Brain microvascular endothelial cell (primary cell): ENCODE data around the gene TTC19.

Experiments used
- DNase-seq: peaks from one replicate; pipeline ENCODE4 v3.0.0-alpha.2; 2020
- H3K27ac ChIP-seq: fragments of 250-450 bp; sonication (Bioruptor Pico); 2 replicates; pipeline ENCODE4 v1.5.1; 2020; ENCODE audit warnings: mild to moderate bottlenecking, moderate library complexity
- H3K27me3 ChIP-seq: fragments of 250-450 bp; sonication (Bioruptor Pico); replicated peaks from 2 replicates; pipeline ENCODE4 v1.5.1; 2020; ENCODE audit warnings: mild to moderate bottlenecking
- H3K36me3 ChIP-seq: fragments of 250-450 bp; sonication (Bioruptor Pico); replicated peaks from 2 replicates; pipeline ENCODE4 v1.5.1; 2020; ENCODE audit warnings: mild to moderate bottlenecking
- H3K4me3 ChIP-seq: 2 replicates; pipeline ENCODE4 v1.5.1; 2011; ENCODE audit warnings: low read depth, mild to moderate bottlenecking, control low read depth, low read length, moderate library complexity
- CTCF ChIP-seq: IDR thresholded peaks from 2 replicates; pipeline ENCODE4 v1.5.1; 2011; ENCODE audit warnings: low read depth, mild to moderate bottlenecking, moderate library complexity, low read length, control low read depth, inconsistent platforms; ENCODE audit errors: missing control alignments
- in situ Hi-C: cut with HindIII; loops from 2 replicates; pipeline ENCODE4 v1.10.0; 2017; ENCODE audit warnings: low sequenced_read_pairs, low pct_ligation_motif_present

The TTC19 gene

GRCh38 chr17:15970500-15970899 is 29.1 kb upstream of the TTC19 start:
- no peak for TF ChIP-seq CTCF
- Histone ChIP-seq H3K27ac (no peak overlapping the region), H3K4me3 (no peak overlapping the region), H3K27me3 (no peaks in the 10 kb centered on the region), H3K36me3 (peaks cover 7% of the 10 kb centered on the region)
- in situ Hi-C loops: no loop called here
- DNase-seq: no peak

DNA sequence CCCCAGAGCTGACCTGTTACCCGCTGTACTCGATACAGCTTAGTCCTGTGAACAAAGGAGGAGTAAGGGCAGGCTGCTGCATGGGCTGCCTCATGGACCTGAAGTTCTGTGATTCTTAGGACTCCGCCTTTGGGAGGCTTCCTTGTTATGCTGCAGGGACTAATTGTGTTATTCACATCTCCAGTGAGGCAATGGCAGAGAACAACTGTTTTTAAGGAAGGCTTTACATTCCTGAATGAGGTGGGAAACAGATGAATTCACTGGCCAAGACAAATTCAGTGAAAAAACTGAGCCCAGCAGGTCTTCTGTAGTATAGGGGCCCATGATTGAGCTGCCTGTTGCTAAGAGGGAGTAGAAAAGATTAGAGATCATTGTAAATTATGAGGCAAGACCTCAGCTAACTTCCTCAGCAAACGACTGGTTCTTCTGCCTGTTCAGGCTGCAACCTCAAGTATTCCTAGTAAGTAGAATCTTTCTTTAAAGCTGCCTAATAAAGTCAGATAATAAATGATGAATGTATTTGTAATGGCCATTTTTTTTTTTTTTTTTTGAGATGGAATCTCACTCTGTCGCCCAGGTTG is 28.4 kb upstream of the TTC19 start:
- TF ChIP-seq CTCF: no peak
- no peak overlapping the region for H3K27ac ChIP-seq
- no peak for DNase-seq
- in situ Hi-C loops: no loop called here
- H3K27me3 ChIP-seq: no peaks in the 10 kb centered on the region
- H3K4me3 ChIP-seq: no peak overlapping the region
- H3K36me3 ChIP-seq: peaks cover 7% of the 10 kb centered on the region

DNA sequence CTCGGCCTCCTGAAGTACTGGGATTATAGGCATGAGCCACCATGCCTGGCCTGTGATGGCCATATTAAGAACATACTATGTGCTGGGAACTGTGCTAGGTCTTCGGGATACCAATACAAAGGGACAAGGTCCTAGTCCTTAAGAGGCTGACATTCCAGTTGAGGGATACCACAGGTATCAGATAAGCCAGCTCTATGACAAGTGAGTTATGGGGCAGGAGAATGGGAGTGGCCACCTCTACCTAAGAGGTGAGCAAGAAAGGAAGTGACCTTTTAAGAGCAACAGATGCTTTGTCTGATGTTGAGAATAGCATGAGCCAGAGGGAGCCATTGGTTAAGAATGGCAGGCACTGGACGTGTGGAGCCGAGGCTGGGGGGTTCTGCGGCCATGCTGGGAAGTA is 27.7 kb upstream of the TTC19 start:
- H3K27me3 ChIP-seq: no peaks in the 10 kb centered on the region
- no peak overlapping the region for H3K4me3 ChIP-seq
- no peak for DNase-seq
- in situ Hi-C loops: no loop called here
- TF ChIP-seq CTCF: no peak
- H3K36me3 ChIP-seq: peaks cover 7% of the 10 kb centered on the region
- H3K27ac ChIP-seq: no peak overlapping the region

DNA sequence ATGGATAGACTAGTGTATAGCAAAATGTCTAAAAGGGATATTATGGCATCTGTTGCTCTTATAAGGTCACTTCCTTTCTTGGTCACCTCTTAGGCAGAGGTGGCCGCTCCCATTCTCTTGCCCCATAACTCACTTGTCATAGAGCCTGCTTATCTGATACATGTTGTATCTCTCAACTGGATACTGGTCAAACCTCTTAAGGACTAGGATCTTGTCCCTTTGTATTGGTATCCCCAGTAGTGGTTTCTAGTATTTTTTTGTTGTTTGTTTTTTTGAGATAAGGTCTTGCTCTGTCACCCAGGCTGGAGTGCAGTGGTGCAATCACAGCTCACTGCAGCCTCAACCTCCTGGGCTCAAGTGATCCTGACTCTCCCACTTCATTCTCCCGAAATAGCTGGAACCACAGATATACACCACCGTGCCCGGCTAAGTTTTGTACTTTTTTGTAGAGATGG is 27.1 kb upstream of the TTC19 start:
- no peak for DNase-seq
- Histone ChIP-seq H3K27me3 (no peaks in the 10 kb centered on the region), H3K4me3 (no peak overlapping the region), H3K36me3 (peaks cover 7% of the 10 kb centered on the region), H3K27ac (no peak overlapping the region)
- TF ChIP-seq CTCF: no peak
- in situ Hi-C loops: no loop called here

DNA sequence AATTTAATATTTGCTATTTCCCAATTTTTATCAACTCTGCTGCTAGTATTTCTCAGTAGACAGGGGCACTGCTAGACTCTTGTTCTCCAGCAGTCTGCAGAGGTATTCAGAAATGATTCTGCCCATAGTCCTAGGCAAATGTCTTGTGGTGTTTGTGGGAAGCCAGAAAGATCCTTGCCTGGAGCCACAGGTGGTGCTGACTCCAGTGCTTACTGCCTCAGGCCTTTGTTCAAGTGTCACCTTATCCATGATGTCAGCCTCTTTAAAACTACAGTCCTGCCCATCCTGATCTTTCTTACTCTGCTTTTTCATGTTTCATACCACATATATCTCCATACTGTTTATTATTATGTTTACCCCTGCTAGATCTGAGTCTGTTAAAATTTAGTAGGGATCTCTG is 26.6 kb upstream of the TTC19 start:
- TF ChIP-seq CTCF: no peak
- H3K27me3 ChIP-seq: no peaks in the 10 kb centered on the region
- in situ Hi-C loops: no loop called here
- H3K4me3 ChIP-seq: no peak overlapping the region
- peaks cover 8% of the 10 kb centered on the region for H3K36me3 ChIP-seq
- DNase-seq: no peak
- no peak overlapping the region for H3K27ac ChIP-seq

DNA sequence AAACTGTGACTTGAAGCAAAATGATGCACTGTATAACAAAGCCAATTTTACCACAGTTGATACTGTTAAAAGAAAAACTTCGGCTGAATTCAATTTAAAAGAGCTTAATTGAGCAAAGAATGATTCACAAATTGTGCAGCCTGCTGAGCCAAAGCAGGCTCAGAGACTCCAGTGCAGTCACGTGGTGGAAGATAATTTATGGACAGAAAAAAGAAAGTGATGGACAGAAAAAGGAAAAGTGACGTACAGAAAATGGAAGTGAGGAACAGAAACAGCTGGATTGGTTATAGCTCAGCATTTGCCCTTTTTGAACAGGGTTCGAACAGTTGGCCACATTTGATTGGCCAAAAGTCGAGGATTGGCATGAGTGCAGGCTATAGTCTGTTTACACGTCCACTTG is 25.8 kb upstream of the TTC19 start:
- in situ Hi-C loops: no loop called here
- H3K36me3 ChIP-seq: peaks cover 15% of the 10 kb centered on the region
- no peaks in the 10 kb centered on the region for H3K27me3 ChIP-seq
- H3K4me3 ChIP-seq: no peak overlapping the region
- no peak for DNase-seq
- no peak for TF ChIP-seq CTCF
- H3K27ac ChIP-seq: no peak overlapping the region
